Body of pancreas (tissue), 4 donors: ENCODE data around the gene CNOT1.

ENCODE experiments used
- POLR2A ChIP-seq, 3 donors: fragments of 450-650 bp; IDR thresholded peaks; one replicate each; pipeline ENCODE4 v1.6.1; 2016; ENCODE audit warnings: antibody characterized with exemption in 3 of 3, mild to moderate bottlenecking in 2 of 3
- TF ChIP-seq, protein P1 (sequence below), 7 experiments: fragments of 450-650 bp in 4 of 7; fragments of 200-600 bp in 3 of 7; sonication (generic) in 3 of 7; IDR thresholded peaks; one replicate each; pipeline ENCODE4 v1.5.1; 2016 to 2019; ENCODE audit warnings: antibody characterized with exemption in 7 of 7

DNA sequence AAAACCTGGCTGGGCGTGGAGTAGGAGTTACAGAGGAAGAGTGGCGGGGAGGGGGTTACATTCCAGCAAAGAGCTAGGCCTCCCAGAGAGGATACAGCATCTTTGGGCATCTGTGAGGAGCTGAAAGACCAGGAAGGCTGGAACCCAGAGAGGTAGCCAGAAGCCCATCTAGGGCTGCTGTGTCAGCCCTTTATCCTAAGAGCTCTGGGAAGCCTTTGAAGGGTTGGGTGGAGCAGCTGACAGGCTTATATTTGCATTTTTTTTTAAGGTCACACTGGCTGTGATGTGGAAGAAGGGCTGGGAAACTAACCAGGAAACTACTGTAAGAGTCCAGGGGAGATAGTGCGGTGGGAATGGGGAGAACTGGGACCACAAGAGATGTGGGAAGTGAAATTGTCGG lies 6.8 kb upstream of the CNOT1 start:
- TF ChIP-seq, protein P1, sequence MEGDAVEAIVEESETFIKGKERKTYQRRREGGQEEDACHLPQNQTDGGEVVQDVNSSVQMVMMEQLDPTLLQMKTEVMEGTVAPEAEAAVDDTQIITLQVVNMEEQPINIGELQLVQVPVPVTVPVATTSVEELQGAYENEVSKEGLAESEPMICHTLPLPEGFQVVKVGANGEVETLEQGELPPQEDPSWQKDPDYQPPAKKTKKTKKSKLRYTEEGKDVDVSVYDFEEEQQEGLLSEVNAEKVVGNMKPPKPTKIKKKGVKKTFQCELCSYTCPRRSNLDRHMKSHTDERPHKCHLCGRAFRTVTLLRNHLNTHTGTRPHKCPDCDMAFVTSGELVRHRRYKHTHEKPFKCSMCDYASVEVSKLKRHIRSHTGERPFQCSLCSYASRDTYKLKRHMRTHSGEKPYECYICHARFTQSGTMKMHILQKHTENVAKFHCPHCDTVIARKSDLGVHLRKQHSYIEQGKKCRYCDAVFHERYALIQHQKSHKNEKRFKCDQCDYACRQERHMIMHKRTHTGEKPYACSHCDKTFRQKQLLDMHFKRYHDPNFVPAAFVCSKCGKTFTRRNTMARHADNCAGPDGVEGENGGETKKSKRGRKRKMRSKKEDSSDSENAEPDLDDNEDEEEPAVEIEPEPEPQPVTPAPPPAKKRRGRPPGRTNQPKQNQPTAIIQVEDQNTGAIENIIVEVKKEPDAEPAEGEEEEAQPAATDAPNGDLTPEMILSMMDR (IDR thresholded peaks at IDR 0.05), result no peak
- no peak for TF ChIP-seq POLR2A (IDR thresholded peaks at IDR 0.05)
